22Rv1 (cell line): ENCODE results near the gene AQP7.

ENCODE experiments used
- ZFX ChIP-seq: fragments of 450-650 bp; IDR thresholded peaks from 2 replicates; pipeline ENCODE4 v1.6.1; 2017; ENCODE audit warnings: antibody characterized with exemption, borderline replicate concordance
- TF ChIP-seq, protein P1 (sequence below): fragments of 450-650 bp; IDR thresholded peaks from 2 replicates; pipeline ENCODE4 v1.5.1; 2017; ENCODE audit warnings: mild to moderate bottlenecking

- TF ChIP-seq, protein P1, sequence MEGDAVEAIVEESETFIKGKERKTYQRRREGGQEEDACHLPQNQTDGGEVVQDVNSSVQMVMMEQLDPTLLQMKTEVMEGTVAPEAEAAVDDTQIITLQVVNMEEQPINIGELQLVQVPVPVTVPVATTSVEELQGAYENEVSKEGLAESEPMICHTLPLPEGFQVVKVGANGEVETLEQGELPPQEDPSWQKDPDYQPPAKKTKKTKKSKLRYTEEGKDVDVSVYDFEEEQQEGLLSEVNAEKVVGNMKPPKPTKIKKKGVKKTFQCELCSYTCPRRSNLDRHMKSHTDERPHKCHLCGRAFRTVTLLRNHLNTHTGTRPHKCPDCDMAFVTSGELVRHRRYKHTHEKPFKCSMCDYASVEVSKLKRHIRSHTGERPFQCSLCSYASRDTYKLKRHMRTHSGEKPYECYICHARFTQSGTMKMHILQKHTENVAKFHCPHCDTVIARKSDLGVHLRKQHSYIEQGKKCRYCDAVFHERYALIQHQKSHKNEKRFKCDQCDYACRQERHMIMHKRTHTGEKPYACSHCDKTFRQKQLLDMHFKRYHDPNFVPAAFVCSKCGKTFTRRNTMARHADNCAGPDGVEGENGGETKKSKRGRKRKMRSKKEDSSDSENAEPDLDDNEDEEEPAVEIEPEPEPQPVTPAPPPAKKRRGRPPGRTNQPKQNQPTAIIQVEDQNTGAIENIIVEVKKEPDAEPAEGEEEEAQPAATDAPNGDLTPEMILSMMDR, result no peak
- no peak for TF ChIP-seq ZFX
These were observed 14.0 kb downstream of the AQP7 start for GRCh38 chr9:33388110-33388994.
